HCT116 (cell line): ENCODE results near the gene CDH23.

Source experiments
- CBX3 ChIP-seq: IDR thresholded peaks from 2 replicates; pipeline ENCODE4 v1.6.1; 2012; ENCODE audit warnings: low read depth
- EGR1 ChIP-seq: IDR thresholded peaks from 2 replicates; pipeline ENCODE4 v1.6.1; 2012; ENCODE audit warnings: low read depth
- EZH2 ChIP-seq: fragments of 200-600 bp; sonication (generic); IDR thresholded peaks from 2 replicates; pipeline ENCODE4 v1.6.1; 2017; ENCODE audit warnings: antibody characterized with exemption, mixed run types
- EZH2phosphoT487 ChIP-seq: fragments of 200-600 bp; IDR thresholded peaks from 2 replicates; pipeline ENCODE4 v1.6.1; 2018; ENCODE audit warnings: antibody characterized with exemption, borderline replicate concordance
- POLR2A ChIP-seq: IDR thresholded peaks from 2 replicates; pipeline ENCODE4 v1.7.0; 2011; ENCODE audit warnings: borderline replicate concordance; ENCODE audit not compliant: insufficient read depth, insufficient read length; ENCODE audit errors: extremely low read depth
- POLR2AphosphoS5 ChIP-seq: IDR thresholded peaks from 2 replicates; pipeline ENCODE4 v1.6.1; 2011; ENCODE audit warnings: mild to moderate bottlenecking, low read depth, low read length, moderate library complexity
- RAD21 ChIP-seq: IDR thresholded peaks from 2 replicates; pipeline ENCODE4 v1.6.1; 2012; ENCODE audit warnings: low read depth, mild to moderate bottlenecking
- SIN3A ChIP-seq: IDR thresholded peaks from 2 replicates; pipeline ENCODE4 v1.6.1; 2012; ENCODE audit warnings: low read depth
- YY1 ChIP-seq: IDR thresholded peaks from 2 replicates; pipeline ENCODE4 v1.6.1; 2011; ENCODE audit warnings: low read length, low read depth, moderate library complexity, mild to moderate bottlenecking; ENCODE audit not compliant: insufficient replicate concordance; ENCODE audit errors: extremely low read depth
- ZNF274 ChIP-seq: fragments of 200-500 bp; sonication (Bioruptor generic); IDR thresholded peaks from 2 replicates; pipeline ENCODE4 v1.6.1; 2014; ENCODE audit warnings: mild to moderate bottlenecking, low read depth, low read length, inconsistent platforms
- TF ChIP-seq, protein P1 (sequence below), 3 experiments: fragments of 200-600 bp in 1 of 3; sonication (generic) in 1 of 3; IDR thresholded peaks in 2 of 3; conservative IDR thresholded peaks in 1 of 3; 2 replicates each; pipeline ENCODE4 v1.5.1; 2012 to 2017; ENCODE audit warnings: low read depth in 2 of 3, low read length in 2 of 3, antibody characterized with exemption in 1 of 3, borderline replicate concordance in 1 of 3, control low read depth in 1 of 3, mild to moderate bottlenecking in 1 of 3, mixed read lengths in 1 of 3, mixed run types in 1 of 3, moderate library complexity in 1 of 3; ENCODE audit not compliant: insufficient read depth in 1 of 3
- TF ChIP-seq, protein P2 (sequence below): IDR thresholded peaks from 2 replicates; pipeline ENCODE4 v1.6.1; 2012
- TF ChIP-seq, protein P3 (sequence below): IDR thresholded peaks from 2 replicates; pipeline ENCODE4 v1.6.1; 2012; ENCODE audit warnings: low read depth

DNA sequence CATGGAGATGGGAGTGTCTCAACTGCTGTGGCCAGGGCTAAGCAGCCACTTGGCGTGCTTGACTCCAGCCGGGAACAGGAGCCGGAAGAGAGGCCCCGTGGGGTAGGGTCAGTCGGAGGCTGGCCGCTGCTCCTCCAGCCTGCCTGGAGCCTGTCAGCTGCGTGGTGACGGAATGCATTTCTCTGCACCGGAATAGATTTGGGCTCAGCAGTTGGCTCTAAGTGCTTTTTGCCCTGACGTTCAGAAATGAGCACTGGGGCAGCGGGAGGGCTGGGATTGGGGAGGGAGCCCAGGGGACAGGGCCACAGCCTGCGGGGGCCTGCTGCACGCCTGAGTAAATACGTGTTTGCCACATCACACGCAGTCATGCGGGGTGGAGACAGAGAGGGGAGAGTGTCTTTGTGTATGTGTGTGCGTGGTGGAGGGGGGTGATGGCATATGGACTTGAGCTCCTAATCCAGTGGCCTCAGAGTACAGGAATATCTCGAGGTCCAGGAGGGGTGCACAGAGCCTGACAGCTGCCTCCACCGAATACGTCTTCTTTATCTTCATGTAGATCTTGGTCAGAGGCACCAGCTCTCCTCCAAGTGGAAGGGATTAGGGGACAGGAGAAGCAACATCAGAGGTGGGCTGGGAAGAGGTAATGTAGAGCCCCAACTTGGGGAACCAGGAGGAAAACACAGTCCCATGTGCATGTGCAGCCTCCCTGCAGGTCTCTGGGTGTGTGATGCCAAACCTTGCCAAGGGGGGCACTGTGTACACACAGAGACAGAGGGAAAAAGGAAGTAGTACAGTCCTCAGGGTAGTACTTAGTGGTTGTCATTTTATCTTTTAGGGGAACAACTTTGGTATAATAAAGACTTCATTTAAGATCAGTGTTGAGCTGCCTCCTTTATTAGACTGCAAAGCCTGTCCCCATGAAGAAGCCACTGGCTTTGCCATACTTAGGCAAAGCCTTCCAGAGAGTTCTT is 151.4 kb downstream of the CDH23 start:
- TF ChIP-seq, protein P1, sequence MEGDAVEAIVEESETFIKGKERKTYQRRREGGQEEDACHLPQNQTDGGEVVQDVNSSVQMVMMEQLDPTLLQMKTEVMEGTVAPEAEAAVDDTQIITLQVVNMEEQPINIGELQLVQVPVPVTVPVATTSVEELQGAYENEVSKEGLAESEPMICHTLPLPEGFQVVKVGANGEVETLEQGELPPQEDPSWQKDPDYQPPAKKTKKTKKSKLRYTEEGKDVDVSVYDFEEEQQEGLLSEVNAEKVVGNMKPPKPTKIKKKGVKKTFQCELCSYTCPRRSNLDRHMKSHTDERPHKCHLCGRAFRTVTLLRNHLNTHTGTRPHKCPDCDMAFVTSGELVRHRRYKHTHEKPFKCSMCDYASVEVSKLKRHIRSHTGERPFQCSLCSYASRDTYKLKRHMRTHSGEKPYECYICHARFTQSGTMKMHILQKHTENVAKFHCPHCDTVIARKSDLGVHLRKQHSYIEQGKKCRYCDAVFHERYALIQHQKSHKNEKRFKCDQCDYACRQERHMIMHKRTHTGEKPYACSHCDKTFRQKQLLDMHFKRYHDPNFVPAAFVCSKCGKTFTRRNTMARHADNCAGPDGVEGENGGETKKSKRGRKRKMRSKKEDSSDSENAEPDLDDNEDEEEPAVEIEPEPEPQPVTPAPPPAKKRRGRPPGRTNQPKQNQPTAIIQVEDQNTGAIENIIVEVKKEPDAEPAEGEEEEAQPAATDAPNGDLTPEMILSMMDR (IDR thresholded peaks at IDR 0.05 in 2 of 3, conservative IDR thresholded peaks at IDR 0.05 in 1 of 3; ENCODE audit: borderline replicate concordance in 1 of 3, insufficient read depth in 1 of 3, low read depth in 2 of 3, low read length in 2 of 3), result peak in 2 of 3 experiments; percentile 49 to 51; a peak in 4 of 6 replicates
- TF ChIP-seq EZH2phosphoT487 (no peak), POLR2A (no peak), POLR2AphosphoS5 (no peak), RAD21 (no peak), SIN3A (no peak), EGR1 (no peak), EZH2 (no peak), CBX3 (no peak), YY1 (no peak), ZNF274 (no peak)
- TF ChIP-seq, protein P2, sequence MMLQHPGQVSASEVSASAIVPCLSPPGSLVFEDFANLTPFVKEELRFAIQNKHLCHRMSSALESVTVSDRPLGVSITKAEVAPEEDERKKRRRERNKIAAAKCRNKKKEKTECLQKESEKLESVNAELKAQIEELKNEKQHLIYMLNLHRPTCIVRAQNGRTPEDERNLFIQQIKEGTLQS, result no peak
- TF ChIP-seq, protein P3, sequence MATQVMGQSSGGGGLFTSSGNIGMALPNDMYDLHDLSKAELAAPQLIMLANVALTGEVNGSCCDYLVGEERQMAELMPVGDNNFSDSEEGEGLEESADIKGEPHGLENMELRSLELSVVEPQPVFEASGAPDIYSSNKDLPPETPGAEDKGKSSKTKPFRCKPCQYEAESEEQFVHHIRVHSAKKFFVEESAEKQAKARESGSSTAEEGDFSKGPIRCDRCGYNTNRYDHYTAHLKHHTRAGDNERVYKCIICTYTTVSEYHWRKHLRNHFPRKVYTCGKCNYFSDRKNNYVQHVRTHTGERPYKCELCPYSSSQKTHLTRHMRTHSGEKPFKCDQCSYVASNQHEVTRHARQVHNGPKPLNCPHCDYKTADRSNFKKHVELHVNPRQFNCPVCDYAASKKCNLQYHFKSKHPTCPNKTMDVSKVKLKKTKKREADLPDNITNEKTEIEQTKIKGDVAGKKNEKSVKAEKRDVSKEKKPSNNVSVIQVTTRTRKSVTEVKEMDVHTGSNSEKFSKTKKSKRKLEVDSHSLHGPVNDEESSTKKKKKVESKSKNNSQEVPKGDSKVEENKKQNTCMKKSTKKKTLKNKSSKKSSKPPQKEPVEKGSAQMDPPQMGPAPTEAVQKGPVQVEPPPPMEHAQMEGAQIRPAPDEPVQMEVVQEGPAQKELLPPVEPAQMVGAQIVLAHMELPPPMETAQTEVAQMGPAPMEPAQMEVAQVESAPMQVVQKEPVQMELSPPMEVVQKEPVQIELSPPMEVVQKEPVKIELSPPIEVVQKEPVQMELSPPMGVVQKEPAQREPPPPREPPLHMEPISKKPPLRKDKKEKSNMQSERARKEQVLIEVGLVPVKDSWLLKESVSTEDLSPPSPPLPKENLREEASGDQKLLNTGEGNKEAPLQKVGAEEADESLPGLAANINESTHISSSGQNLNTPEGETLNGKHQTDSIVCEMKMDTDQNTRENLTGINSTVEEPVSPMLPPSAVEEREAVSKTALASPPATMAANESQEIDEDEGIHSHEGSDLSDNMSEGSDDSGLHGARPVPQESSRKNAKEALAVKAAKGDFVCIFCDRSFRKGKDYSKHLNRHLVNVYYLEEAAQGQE, result no peak
